PC-9 (cell line): Measurements from ENCODE around the gene KDELR1. TPM values are rescaled to one million over a fixed set of nuclear protein-coding genes. Genes with fewer than 3 reads are reported as not detected.

Experiments used
- BruUV-seq: library from RNA; stranded (reverse); fragments of 400-500 nt; replicated peaks from 2 replicates; lab custom pipeline; 2021; lab: Mats Ljungman, UMichigan
- CTCF ChIA-PET: fragments of 300-600 bp; sonication (Branson Sonifier 250); formaldehyde crosslinking; loops from one replicate; lab custom pipeline; 2022; ENCODE audit warnings: antibody characterized with exemption; lab: Charles Lee
- POLR2A ChIA-PET: fragments of 300-600 bp; sonication (Branson Sonifier 250); formaldehyde crosslinking; loops from one replicate; lab custom pipeline; 2022; ENCODE audit warnings: antibody characterized with exemption; ENCODE audit not compliant: unreplicated experiment; lab: Charles Lee
- DNase-seq, 2 experiments: peaks; one replicate each; pipeline versions ENCODE4 v3.0.0 to v3.0.0-alpha.2; 2015 to 2022; ENCODE audit warnings: mixed read lengths in 1 of 2
- H2AFZ ChIP-seq: fragments of 200-600 bp; sonication (generic); 2 replicates; pipeline ENCODE4 v1.8.1; 2017; ENCODE audit warnings: antibody characterized with exemption
- H3F3A ChIP-seq: fragments of 200-600 bp; sonication (generic); 2 replicates; pipeline ENCODE4 v1.8.1; 2017; ENCODE audit warnings: antibody characterized with exemption, mild to moderate bottlenecking, low read depth; ENCODE audit not compliant: insufficient read depth
- H3K27ac ChIP-seq: fragments of 200-600 bp; sonication (generic); 2 replicates; pipeline ENCODE4 v1.6.1; 2016; ENCODE audit warnings: mixed run types
- H3K27me3 ChIP-seq: fragments of 200-600 bp; sonication (generic); 2 replicates; pipeline ENCODE4 v1.6.1; 2016; ENCODE audit warnings: low read depth, mixed run types; ENCODE audit not compliant: insufficient read depth
- H3K36me3 ChIP-seq: fragments of 200-600 bp; sonication (generic); 2 replicates; pipeline ENCODE4 v1.6.1; 2016; ENCODE audit warnings: low read depth, mixed run types
- H3K4me1 ChIP-seq: fragments of 200-600 bp; sonication (generic); replicated peaks from 2 replicates; pipeline ENCODE4 v1.6.1; 2016; ENCODE audit warnings: mixed run types; ENCODE audit not compliant: insufficient read depth
- H3K4me2 ChIP-seq: fragments of 200-600 bp; sonication (generic); 2 replicates; pipeline ENCODE4 v1.6.1; 2017; ENCODE audit warnings: mixed run types
- H3K4me3 ChIP-seq: fragments of 200-600 bp; sonication (generic); 2 replicates; pipeline ENCODE4 v1.6.1; 2016; ENCODE audit warnings: mixed run types
- H3K79me2 ChIP-seq: fragments of 200-600 bp; sonication (generic); 2 replicates; pipeline ENCODE4 v1.6.1; 2017; ENCODE audit warnings: low read depth, mixed run types
- H3K9me2 ChIP-seq: fragments of 200-600 bp; sonication (generic); 2 replicates; pipeline ENCODE4 v1.8.1; 2017; ENCODE audit warnings: mild to moderate bottlenecking; ENCODE audit not compliant: insufficient read depth
- H3K9me3 ChIP-seq: fragments of 200-600 bp; sonication (generic); 2 replicates; pipeline ENCODE4 v1.8.1; 2016; ENCODE audit warnings: low read depth; ENCODE audit not compliant: insufficient read depth
- H4K20me1 ChIP-seq: fragments of 200-600 bp; sonication (generic); 2 replicates; pipeline ENCODE4 v1.8.1; 2017; ENCODE audit not compliant: insufficient read depth
- CTCF ChIP-seq: fragments of 200-600 bp; sonication (generic); conservative IDR thresholded peaks from 2 replicates; pipeline ENCODE4 v1.6.1; 2017; ENCODE audit warnings: mixed run types, antibody characterized with exemption, mild to moderate bottlenecking, moderate library complexity
- EZH2 ChIP-seq: fragments of 200-600 bp; sonication (generic); IDR thresholded peaks from 2 replicates; pipeline ENCODE4 v1.8.0; 2017; ENCODE audit warnings: antibody characterized with exemption, low read depth
- intact Hi-C: fragments of 100-400 bp; cut with micrococcal nuclease; formaldehyde crosslinking; loops from one replicate; pipeline ENCODE4 v1.10.0; 2022; ENCODE audit not compliant: unreplicated experiment
- total RNA-seq: library from RNA; stranded (reverse); gene quantifications from 2 replicates; pipeline ENCODE4 v1.2.3, GENCODE V29; 2021

The KDELR1 gene
- total RNA-seq, 1 experiment from 2014 or later, result 261 TPM

DNA sequence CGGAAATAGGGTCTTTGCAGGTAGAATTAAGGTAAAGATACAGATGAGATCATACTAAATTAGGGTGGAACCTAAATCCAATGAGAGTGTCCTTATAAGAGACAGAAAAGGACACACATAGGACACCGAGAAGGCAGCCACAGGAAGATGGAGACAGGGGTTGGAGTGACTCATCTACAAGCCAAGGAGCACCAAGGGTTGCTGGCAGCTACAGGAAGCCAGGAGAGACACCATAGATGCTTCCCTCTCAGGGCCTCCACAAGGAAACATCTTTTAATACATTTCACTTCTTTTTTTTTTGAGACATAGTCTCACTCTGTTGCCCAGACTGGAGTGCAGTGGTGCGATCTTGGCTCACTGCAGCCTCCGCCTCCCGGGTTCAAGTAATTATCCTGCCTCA is 37.7 kb downstream of the KDELR1 start:
- Histone ChIP-seq H4K20me1 (no peaks in the 10 kb centered on the region), H2AFZ (no peak overlapping the region), H3K9me3 (no peaks in the 10 kb centered on the region), H3K9me2 (no peaks in the 10 kb centered on the region), H3K4me1 (peaks cover 27% of the 10 kb centered on the region), H3K27ac (peak overlapping the region; percentile 65), H3K4me2 (no peak overlapping the region), H3K79me2 (no peaks in the 10 kb centered on the region), H3K27me3 (no peaks in the 10 kb centered on the region), H3K36me3 (no peaks in the 10 kb centered on the region), H3K4me3 (no peak overlapping the region), H3F3A (peaks cover 36% of the 10 kb centered on the region)
- intact Hi-C loops, result no loop called here
- TF ChIP-seq EZH2, result no peak
- TF ChIP-seq CTCF, result no peak
- ChIA-PET CTCF (interaction anchor here (0.7 kb wide), 2 partner anchors 65 to 80 kb away, joined by 6 read pairs; no protein-coding TSS in a partner anchor), POLR2A (no interaction called here)
- DNase-seq, result no peak
- BruUV-seq, result no TSS peak

GRCh38 chr19:48351341-48351752 is 40.0 kb downstream of the KDELR1 start:
- no TSS peak for BruUV-seq
- Histone ChIP-seq H4K20me1 (no peaks in the 10 kb centered on the region), H3K27ac (no peak overlapping the region), H3K36me3 (no peaks in the 10 kb centered on the region), H2AFZ (no peak overlapping the region), H3F3A (peaks cover 41% of the 10 kb centered on the region), H3K4me1 (peaks cover 27% of the 10 kb centered on the region), H3K9me2 (no peaks in the 10 kb centered on the region), H3K27me3 (no peaks in the 10 kb centered on the region), H3K4me2 (no peak overlapping the region), H3K4me3 (no peak overlapping the region), H3K9me3 (no peaks in the 10 kb centered on the region), H3K79me2 (no peaks in the 10 kb centered on the region)
- intact Hi-C loops, result no loop called here
- TF ChIP-seq EZH2 (no peak), CTCF (peak; percentile 92)
- ChIA-PET POLR2A (interaction anchor here (0.5 kb wide), 1 partner anchor 278 kb away, joined by 5 read pairs; no protein-coding TSS in a partner anchor), CTCF (interaction anchor here (0.6 to 1.0 kb wide), 4 partner anchors 12 to 230 kb away, joined by 3 to 14 read pairs (median 6); partner anchors contain the start of genes SYNGR4 and TMEM143)
- peak in 1 of 2 experiments; percentile 70 for DNase-seq

GRCh38 chr19:48350856-48351255 is 40.5 kb downstream of the KDELR1 start:
- Histone ChIP-seq H3K4me2 (no peak overlapping the region), H3K27me3 (no peaks in the 10 kb centered on the region), H3K36me3 (no peaks in the 10 kb centered on the region), H4K20me1 (no peaks in the 10 kb centered on the region), H3K4me1 (peaks cover 25% of the 10 kb centered on the region), H3K9me3 (no peaks in the 10 kb centered on the region), H3K4me3 (no peak overlapping the region), H3F3A (peaks cover 39% of the 10 kb centered on the region), H3K27ac (no peak overlapping the region), H2AFZ (no peak overlapping the region), H3K79me2 (no peaks in the 10 kb centered on the region), H3K9me2 (no peaks in the 10 kb centered on the region)
- TF ChIP-seq EZH2 (no peak), CTCF (no peak)
- CTCF ChIA-PET, result interaction anchor here (0.6 to 1.0 kb wide), 4 partner anchors 13 to 230 kb away, joined by 3 to 14 read pairs (median 6); partner anchors contain the start of genes SYNGR4 and TMEM143
- DNase-seq, result no peak
- POLR2A ChIA-PET, result interaction anchor here (0.5 kb wide), 1 partner anchor 278 kb away, joined by 5 read pairs; no protein-coding TSS in a partner anchor
- BruUV-seq, result no TSS peak
- intact Hi-C loops, result no loop called here
